Stomach smooth muscle (tissue), 2 donors: ENCODE measurements around the gene CMTM1.

Experiments
- H3K27ac ChIP-seq: one replicate; pipeline ENCODE4 v1.7.0; 2013; ENCODE audit warnings: mild to moderate bottlenecking, low read length, inconsistent platforms
- H3K27me3 ChIP-seq, 2 donors: one replicate each; pipeline ENCODE4 v1.7.0; 2013; ENCODE audit warnings: low read length in 2 of 2; ENCODE audit not compliant: insufficient read depth in 2 of 2, control insufficient read depth in 1 of 2
- H3K36me3 ChIP-seq, 2 donors: one replicate each; pipeline ENCODE4 v1.7.0; 2013; ENCODE audit warnings: low read length in 2 of 2; ENCODE audit not compliant: control insufficient read depth in 2 of 2, insufficient read depth in 2 of 2
- H3K4me1 ChIP-seq: one replicate; pipeline ENCODE4 v1.7.0; 2013; ENCODE audit warnings: low read length; ENCODE audit not compliant: control insufficient read depth, insufficient read depth
- H3K4me3 ChIP-seq, 2 donors: one replicate each; pipeline ENCODE4 v1.7.0; 2013; ENCODE audit warnings: low read length in 2 of 2
- H3K9ac ChIP-seq, 2 donors: one replicate each; pipeline ENCODE4 v1.7.0; 2013; ENCODE audit warnings: low read length in 2 of 2, mild to moderate bottlenecking in 1 of 2
- H3K9me3 ChIP-seq, 2 donors: one replicate each; pipeline ENCODE4 v1.7.0; 2013; ENCODE audit warnings: low read length in 2 of 2; ENCODE audit not compliant: control insufficient read depth in 2 of 2
- donor health status: healthy.
- donor health status: Pancreatic carcinoma.

CMTM1 gene

DNA sequence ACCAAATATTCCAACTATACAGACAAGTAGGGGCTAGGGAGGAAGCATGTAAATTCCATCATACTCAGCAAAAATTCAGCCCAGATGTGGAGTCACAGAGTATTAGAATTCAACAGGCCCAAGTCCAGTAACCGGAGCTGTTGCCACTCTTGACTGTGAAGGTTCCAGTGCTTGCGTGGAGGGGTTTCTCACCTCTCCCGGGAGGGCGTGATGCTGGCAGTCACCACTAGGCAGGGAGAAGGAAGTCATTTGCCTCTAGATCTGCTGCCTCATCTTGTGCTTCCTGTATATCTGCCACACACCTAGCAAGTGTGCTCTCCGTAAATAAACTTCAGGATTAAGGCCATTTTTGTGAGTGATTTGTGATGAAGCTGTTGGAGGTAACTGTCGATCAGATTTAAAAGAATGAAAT lies 14.9 kb upstream of the CMTM1 start:
- H3K36me3 ChIP-seq = peaks cover 0 to 2% of the 10 kb centered on the region in 2 donors
- no peak overlapping the region for H3K27ac ChIP-seq
- peaks cover 38% of the 10 kb centered on the region for H3K4me1 ChIP-seq
- H3K9me3 ChIP-seq = no peaks in the 10 kb centered on the region
- peak overlapping the region in 1 of 2 donors; percentile 91 for H3K9ac ChIP-seq
- H3K4me3 ChIP-seq = peak overlapping the region; percentile 92
- no peaks in the 10 kb centered on the region for H3K27me3 ChIP-seq

DNA sequence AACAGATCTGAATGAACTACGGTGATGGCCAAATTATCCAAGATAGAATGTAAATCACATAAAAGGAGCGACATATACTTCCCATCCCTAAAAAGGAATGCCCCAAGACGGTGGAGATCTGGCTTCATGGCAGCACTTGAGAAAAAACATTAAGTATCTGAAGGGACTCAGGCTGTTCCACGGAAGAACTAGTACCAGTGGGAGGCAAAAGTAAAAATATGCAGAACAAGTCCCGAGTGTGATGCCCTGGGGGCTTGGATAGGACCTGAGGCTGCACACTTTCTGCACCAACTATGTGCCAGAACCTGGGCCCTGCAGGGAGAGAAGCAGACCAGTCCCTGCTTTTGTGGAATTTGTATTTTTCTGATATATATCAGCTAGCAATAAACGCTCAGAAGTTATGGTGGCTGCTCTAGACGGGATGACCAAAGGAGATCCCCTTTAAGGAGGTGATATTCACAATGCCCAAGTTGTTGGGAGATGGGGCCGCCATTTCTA lies 14.4 kb upstream of the CMTM1 start:
- Histone ChIP-seq H3K27me3 (no peaks in the 10 kb centered on the region), H3K4me3 (peak overlapping the region; percentile 92), H3K9ac (peak overlapping the region; percentile 91 to 97), H3K9me3 (no peaks in the 10 kb centered on the region), H3K27ac (peak overlapping the region; percentile 96), H3K36me3 (peaks cover 0 to 2% of the 10 kb centered on the region in 2 donors), H3K4me1 (peaks cover 38% of the 10 kb centered on the region)

- Histone ChIP-seq H3K27me3 (no peaks in the 10 kb centered on the region), H3K4me1 (peaks cover 38% of the 10 kb centered on the region), H3K36me3 (no peaks in the 10 kb centered on the region), H3K9me3 (no peaks in the 10 kb centered on the region), H3K4me3 (peak within 1 kb of the TSS; percentile 92), H3K9ac (peak within 1 kb of the TSS; percentile 91 to 97), H3K27ac (peak within 1 kb of the TSS; percentile 96)
These were observed 13.7 kb upstream of the CMTM1 start, which contains the start of gene CKLF for GRCh38 chr16:66552286-66553177. CKLF (plus strand) TSS chr16:66552576; CDS start chr16:66552716, 140 bp downstream.

DNA sequence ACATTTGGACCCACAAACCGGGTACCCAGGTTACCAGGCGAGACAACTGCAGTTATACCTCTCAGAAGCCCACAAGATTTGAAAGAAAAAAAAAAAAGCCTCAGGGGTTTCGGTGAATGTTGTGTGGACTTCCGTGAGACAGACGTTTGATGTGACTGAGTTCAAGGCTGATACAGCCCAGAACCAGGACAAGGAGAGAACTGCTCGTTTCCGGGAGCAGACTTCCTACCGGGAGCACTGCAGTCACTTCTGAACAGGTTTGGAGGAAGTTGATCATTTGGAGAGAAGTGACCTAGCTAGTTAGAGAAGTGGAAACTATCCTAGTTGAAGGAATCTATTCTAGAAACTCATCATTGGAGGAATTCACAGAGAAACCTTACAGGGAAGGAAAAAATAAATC lies 13.0 kb upstream of the CMTM1 start:
- H3K36me3 ChIP-seq = no peaks in the 10 kb centered on the region
- no peaks in the 10 kb centered on the region for H3K9me3 ChIP-seq
- H3K4me1 ChIP-seq = peaks cover 35% of the 10 kb centered on the region
- H3K27me3 ChIP-seq = no peaks in the 10 kb centered on the region
- H3K9ac ChIP-seq = peak overlapping the region; percentile 91 to 97
- H3K27ac ChIP-seq = no peak overlapping the region
- peak overlapping the region; percentile 92 for H3K4me3 ChIP-seq

DNA sequence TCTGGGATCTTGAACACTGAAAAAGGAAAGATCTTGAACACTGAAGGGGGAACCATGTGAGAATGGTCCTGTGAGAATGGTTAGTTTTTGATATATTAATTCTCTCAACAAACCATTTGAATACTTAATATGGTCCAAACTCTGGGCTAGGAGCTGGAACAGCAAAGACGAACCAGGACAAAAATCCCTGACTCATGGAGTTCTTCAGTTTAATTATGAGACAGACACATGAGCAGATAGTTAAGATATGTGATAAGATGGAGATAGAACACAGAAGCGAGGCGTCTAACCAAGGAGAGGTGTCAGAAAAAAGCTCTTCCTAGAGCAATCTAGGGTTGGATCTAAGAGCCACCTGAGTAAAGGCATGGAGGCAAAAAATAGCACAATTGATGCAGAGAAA lies 12.2 kb upstream of the CMTM1 start:
- Histone ChIP-seq H3K9me3 (no peaks in the 10 kb centered on the region), H3K36me3 (no peaks in the 10 kb centered on the region), H3K4me1 (peaks cover 30% of the 10 kb centered on the region)

GRCh38 chr16:66554495-66554894 lies 11.7 kb upstream of the CMTM1 start:
- Histone ChIP-seq H3K4me1 (peaks cover 26% of the 10 kb centered on the region), H3K27me3 (no peaks in the 10 kb centered on the region), H3K27ac (no peak overlapping the region), H3K9ac (no peak overlapping the region), H3K9me3 (no peaks in the 10 kb centered on the region), H3K4me3 (no peak overlapping the region), H3K36me3 (no peaks in the 10 kb centered on the region)

More for the DNA sequence above, 12.2 kb upstream of the CMTM1 start:
- Histone ChIP-seq H3K27me3 (no peaks in the 10 kb centered on the region), H3K27ac (no peak overlapping the region), H3K4me3 (no peak overlapping the region), H3K9ac (no peak overlapping the region)

DNA sequence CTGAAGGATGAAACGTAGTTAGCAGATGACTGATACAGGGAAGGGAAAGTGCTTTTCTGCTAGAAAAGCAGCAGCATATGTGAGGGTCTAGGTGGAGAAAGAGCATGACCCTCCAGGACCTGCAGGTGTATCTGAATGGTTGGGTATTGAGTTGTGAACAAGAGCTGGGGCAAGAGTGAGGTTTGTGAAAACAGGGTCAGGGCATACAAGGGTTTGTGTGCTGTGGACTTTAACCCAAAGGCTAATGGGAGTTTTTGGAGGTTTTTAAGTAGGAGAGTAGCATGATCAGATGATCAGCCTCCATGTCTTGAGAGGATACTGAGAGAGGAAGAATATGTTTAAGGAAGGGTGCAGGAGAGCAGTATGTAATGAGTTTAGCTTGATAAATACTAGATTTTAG lies 6.1 kb upstream of the CMTM1 start:
- Histone ChIP-seq H3K9me3 (no peaks in the 10 kb centered on the region), H3K4me1 (peaks cover 2% of the 10 kb centered on the region), H3K36me3 (peaks cover 0 to 4% of the 10 kb centered on the region in 2 donors), H3K4me3 (no peak overlapping the region), H3K9ac (no peak overlapping the region), H3K27me3 (no peaks in the 10 kb centered on the region), H3K27ac (no peak overlapping the region)

- no peak overlapping the region for H3K9ac ChIP-seq
- no peaks in the 10 kb centered on the region for H3K9me3 ChIP-seq
- H3K4me1 ChIP-seq = peaks cover 2% of the 10 kb centered on the region
- no peak overlapping the region for H3K4me3 ChIP-seq
- no peaks in the 10 kb centered on the region for H3K27me3 ChIP-seq
- no peak overlapping the region for H3K27ac ChIP-seq
- peaks cover 0 to 4% of the 10 kb centered on the region in 2 donors for H3K36me3 ChIP-seq
These were observed 4.7 kb upstream of the CMTM1 start for GRCh38 chr16:66561381-66562080.

DNA sequence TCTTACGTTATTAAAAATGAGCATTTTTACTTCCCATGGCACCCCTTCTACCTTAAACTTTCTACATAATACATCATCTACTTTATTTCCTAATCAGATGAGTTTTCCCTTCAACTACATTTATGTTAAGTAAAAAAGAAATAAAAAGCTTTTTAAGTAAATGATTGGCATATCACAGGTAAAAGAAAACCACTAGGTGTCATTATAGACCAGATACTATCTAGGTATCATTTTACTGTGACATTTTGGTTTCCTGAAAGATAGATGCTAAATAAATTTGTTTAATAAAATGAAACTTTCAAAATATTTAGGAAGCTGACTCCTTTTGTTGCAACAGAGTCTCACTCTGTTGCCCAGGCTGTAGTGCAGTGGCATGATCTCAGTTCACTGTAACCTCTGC lies 3.8 kb upstream of the CMTM1 start:
- no peaks in the 10 kb centered on the region for H3K9me3 ChIP-seq
- H3K27ac ChIP-seq = no peak overlapping the region
- H3K4me1 ChIP-seq = peaks cover 2% of the 10 kb centered on the region
- H3K9ac ChIP-seq = no peak overlapping the region
- H3K4me3 ChIP-seq = no peak overlapping the region
- H3K36me3 ChIP-seq = peaks cover 0 to 4% of the 10 kb centered on the region in 2 donors
- no peaks in the 10 kb centered on the region for H3K27me3 ChIP-seq

GRCh38 chr16:66562986-66563385 lies 3.3 kb upstream of the CMTM1 start:
- Histone ChIP-seq H3K27me3 (no peaks in the 10 kb centered on the region), H3K27ac (no peak overlapping the region), H3K36me3 (peaks cover 0 to 4% of the 10 kb centered on the region in 2 donors), H3K9me3 (no peaks in the 10 kb centered on the region), H3K4me3 (no peak overlapping the region), H3K4me1 (peaks cover 2% of the 10 kb centered on the region), H3K9ac (no peak overlapping the region)
